AG09309 (cell line): ENCODE results near the gene TMEM121.

Source experiments
- DNase-seq: peaks from one replicate; pipeline ENCODE4 v3.0.0-alpha.2; 2010; ENCODE audit warnings: low read depth
- H3K4me3 ChIP-seq: 2 replicates; pipeline ENCODE4 v1.5.1; 2011; ENCODE audit warnings: mild to moderate bottlenecking, low read depth, low read length, moderate library complexity; ENCODE audit not compliant: control insufficient read depth
- TF ChIP-seq, protein P1 (sequence below): IDR thresholded peaks from 2 replicates; pipeline ENCODE4 v1.5.1; 2011; ENCODE audit warnings: mild to moderate bottlenecking, low read depth, low read length, inconsistent platforms; ENCODE audit not compliant: insufficient read depth, control insufficient read depth; ENCODE audit errors: missing control alignments

The TMEM121 gene

DNA sequence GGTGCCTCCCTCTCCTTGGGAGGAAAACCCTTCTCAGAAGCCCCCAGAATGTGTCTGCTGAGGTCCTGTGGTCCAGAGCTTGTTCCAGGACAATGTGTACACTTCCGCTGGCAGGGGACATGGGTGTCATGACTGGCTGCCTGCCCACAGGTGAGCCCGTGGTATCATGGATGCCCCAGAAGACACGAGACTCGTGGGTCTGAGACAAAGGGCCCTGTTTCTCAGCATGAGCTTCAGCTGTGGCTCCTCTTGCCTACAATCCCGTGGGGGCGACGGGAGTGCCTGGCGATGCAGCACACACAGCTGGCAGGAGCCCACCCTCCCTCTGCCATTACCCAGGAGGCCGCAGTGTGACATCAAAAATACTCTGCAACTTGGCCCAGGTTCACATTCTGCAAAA is 7.0 kb downstream of the TMEM121 start:
- TF ChIP-seq, protein P1, sequence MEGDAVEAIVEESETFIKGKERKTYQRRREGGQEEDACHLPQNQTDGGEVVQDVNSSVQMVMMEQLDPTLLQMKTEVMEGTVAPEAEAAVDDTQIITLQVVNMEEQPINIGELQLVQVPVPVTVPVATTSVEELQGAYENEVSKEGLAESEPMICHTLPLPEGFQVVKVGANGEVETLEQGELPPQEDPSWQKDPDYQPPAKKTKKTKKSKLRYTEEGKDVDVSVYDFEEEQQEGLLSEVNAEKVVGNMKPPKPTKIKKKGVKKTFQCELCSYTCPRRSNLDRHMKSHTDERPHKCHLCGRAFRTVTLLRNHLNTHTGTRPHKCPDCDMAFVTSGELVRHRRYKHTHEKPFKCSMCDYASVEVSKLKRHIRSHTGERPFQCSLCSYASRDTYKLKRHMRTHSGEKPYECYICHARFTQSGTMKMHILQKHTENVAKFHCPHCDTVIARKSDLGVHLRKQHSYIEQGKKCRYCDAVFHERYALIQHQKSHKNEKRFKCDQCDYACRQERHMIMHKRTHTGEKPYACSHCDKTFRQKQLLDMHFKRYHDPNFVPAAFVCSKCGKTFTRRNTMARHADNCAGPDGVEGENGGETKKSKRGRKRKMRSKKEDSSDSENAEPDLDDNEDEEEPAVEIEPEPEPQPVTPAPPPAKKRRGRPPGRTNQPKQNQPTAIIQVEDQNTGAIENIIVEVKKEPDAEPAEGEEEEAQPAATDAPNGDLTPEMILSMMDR: no peak
- no peak overlapping the region for H3K4me3 ChIP-seq
- DNase-seq: no peak

DNA sequence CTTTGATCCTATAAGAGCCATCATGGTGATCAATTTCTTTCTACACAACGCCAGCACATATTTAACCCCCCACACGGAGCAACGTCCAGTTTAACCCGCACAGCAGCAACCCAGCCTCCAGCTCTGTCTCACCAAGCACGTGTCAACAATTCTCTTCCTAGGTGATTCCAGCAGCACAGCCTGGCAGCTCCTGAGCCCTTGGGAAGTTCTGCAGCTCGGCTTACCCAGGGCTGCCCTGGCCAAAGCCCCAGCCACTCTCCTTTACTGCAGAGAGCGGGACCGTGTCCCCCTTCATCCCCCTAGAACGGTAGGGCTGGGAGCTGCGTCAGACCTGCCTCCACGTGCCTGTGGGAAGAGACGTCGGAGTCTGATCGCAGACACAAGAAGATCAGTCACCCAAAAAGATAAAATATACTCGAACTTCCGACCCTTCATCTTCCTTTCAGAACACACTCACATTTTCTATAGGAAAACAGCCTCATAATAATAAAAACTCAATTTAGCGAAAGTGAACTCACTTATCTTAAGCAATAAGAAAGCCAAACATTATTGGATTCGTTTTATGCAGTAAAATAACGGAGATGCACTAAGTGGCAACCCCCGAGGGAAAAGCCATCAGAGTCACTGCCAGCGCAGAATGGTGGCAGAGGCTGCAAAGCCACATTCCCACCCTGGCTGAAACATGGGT is 7.6 kb downstream of the TMEM121 start:
- H3K4me3 ChIP-seq: no peak overlapping the region
- no peak for DNase-seq
- TF ChIP-seq, protein P1: no peak

DNA sequence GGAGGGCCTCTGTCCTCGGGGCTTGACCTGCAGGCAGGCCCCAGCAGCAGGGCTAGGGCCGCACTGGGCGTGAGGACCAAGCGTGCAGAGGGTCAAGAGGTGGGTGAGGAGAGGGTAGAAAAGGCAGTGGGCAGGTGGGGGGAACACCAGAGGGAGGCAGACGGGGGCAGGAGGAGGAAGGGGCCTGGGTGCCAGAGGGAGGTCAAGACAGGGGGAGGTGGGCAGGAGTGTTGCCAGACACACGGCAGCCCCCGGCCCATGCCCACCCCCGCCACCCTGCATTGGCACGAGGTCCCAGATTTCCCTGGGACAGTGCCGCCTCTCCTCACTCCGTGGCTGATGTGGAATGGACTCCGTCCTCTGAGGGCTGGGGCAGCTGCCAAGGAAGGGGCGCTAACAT is 8.2 kb downstream of the TMEM121 start:
- no peak overlapping the region for H3K4me3 ChIP-seq
- DNase-seq: no peak
- TF ChIP-seq, protein P1: no peak

DNA sequence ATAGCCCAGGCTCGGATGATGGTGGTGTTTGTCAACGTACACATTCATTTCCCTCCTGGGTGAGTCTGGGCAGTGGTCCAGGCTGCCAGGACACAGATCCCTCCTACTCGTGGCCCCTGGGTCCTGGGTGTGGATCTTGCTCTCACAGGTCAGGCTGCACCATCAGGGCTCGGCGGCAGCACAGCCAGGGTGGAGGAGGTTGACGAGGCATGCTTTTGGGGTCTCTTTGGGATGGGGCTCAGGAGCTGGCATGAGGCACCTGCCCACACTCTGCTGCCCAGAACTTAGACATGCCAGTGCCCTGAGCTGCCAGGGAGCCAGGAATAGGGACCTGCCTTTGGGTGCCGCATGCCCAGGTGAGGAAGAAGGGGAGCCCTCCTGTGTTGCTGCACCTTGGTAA is 9.7 kb downstream of the TMEM121 start:
- DNase-seq: no peak
- TF ChIP-seq, protein P1: no peak
- H3K4me3 ChIP-seq: no peak overlapping the region

DNA sequence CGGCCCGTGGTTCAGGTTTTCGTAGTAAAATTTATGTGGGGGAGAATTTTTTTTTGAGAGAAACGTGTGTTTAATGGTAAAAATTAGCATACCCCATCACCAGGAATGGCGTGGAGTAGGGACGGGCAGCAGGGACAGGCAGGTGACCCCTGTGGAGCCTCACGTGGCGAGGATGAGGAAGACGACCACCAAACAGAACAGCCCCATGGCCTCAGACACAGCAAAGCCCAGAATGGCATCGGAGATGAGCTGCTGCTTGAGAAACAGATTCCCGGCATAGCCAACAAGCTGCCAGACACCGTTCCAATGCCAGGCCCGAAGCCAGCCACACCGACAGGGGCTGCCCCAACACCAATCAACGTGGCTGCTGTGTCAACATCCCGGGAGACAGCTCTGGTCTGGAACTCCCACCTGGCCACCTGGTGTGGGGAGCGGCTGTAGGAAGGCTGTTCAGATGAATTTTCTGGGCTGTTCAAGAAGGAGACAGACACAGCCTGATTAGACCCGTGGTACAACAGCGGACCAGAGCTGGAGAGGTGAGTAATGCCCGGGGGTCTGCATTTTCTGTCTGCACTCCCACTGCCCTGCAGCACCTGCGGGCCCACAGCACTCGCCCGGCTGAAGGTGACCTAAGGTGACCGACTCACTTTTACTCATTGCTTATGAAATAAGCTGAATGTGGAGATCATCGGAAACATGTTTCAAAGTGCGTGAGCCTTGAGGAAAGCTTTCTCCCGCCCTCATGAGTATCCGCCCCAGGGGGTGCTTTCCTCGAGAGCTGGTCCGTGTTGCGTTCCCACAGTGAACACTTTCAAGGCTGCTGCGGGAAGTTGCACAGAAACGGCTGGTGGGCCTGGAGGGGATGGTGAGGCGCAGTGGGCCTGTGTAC is 10.6 kb downstream of the TMEM121 start:
- DNase-seq: no peak
- TF ChIP-seq, protein P1: no peak
- H3K4me3 ChIP-seq: no peak overlapping the region

DNA sequence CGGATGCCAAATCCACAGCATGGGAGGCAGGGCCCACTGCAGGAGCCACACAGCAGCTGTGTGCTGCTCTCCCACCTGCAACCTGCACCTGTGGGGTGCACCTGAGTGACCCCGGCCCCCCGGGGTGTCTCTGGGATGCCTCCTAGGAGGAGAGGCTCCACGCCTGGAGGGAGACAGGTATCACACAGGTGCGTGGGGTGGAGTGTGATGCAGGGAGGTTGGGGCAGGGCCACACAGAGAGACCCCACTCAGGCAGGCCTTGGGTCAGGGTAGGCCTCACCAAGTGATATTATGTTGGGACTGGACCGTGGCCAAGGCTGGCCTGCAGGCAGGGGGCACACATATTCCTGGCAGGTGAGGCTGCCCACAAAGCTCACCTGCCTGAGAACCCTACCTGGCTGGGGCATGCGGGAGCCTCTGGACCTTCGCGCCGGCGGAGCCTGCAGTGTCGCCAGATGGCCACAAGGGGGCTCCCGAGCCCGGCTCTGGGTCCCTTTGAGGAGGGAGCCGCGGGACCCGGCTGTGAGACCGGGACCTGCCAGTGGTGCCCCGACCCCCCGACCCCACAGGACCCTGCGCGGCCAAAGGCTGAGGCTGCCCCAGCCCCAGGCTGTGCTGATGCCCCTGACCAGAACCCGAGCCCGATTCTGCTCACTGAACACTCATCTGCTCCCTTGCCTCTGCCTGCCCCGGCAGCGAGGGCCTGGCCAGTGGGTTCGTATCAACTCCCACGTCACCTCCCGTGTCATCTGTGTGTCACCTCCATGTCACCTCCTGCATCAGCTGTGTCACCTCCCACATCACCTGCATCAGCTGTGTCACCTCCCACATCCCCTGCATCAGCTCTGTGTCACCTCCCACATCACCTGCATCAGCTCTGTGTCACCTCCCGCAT is 11.4 kb downstream of the TMEM121 start:
- TF ChIP-seq, protein P1: peak; percentile 95
- H3K4me3 ChIP-seq: no peak overlapping the region
- DNase-seq: no peak
